Cortex of kidney (tissue), 1 donor: ENCODE measurements around the gene RFTN1.

ENCODE experiments used
- DNase-seq: peaks from one replicate; lab custom pipeline; 2025; lab: John Stamatoyannopoulos, UW

The RFTN1 gene, protein sequence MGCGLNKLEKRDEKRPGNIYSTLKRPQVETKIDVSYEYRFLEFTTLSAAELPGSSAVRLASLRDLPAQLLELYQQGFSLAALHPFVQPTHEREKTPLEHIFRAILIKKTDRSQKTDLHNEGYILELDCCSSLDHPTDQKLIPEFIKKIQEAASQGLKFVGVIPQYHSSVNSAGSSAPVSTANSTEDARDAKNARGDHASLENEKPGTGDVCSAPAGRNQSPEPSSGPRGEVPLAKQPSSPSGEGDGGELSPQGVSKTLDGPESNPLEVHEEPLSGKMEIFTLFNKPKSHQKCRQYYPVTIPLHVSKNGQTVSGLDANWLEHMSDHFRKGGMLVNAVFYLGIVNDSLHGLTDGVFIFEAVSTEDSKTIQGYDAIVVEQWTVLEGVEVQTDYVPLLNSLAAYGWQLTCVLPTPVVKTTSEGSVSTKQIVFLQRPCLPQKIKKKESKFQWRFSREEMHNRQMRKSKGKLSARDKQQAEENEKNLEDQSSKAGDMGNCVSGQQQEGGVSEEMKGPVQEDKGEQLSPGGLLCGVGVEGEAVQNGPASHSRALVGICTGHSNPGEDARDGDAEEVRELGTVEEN

DNA sequence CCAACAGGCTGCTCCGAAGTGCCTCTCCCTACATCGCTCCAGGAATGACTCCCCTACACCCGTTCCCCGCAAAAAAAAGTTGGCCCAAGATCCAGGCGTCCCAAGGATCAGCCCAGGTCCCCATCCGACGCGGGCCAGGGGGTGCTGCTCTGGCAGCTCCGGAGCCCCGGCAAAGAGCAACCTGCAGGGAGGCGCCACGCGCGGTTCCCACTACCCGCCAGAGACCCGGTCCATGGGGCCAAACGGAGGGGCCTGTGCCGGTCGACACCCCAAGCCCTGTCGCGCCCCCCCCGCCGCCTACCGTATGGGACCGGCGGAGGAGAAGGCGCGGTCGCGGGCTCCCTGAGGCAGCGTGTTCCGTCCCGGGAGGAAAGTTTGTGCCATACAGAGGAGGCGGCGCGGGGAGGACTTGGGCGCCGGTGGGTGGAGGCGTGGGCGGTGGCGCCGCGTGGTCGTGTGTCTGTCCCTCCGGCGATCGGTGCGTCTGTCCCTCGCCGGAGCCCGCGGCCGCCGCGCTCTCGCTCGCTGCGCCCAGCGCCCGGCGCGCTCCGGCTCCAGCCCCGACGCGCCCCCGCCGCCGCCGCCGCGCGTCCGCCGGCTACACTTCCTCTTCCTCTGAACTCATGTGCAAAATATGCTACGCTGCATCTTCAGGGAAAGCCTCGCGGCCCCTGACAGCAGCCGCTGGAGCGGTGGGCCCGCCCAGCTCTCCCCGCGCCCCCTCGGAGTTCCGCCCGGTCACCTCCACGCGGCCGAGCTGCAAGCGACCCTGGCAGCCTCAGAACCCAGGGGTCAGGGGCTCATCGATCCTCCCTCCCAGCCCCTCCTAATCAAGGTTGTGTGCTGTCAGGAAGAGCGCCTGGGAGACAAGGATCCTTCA is at the start of gene RFTN1:
Gene RFTN1, minus strand, starts transcription at position 559 of the 880 bp plus-strand sequence. CDS start 19,830 bp downstream, outside the sequence.
- DNase-seq, result no peak

DNA sequence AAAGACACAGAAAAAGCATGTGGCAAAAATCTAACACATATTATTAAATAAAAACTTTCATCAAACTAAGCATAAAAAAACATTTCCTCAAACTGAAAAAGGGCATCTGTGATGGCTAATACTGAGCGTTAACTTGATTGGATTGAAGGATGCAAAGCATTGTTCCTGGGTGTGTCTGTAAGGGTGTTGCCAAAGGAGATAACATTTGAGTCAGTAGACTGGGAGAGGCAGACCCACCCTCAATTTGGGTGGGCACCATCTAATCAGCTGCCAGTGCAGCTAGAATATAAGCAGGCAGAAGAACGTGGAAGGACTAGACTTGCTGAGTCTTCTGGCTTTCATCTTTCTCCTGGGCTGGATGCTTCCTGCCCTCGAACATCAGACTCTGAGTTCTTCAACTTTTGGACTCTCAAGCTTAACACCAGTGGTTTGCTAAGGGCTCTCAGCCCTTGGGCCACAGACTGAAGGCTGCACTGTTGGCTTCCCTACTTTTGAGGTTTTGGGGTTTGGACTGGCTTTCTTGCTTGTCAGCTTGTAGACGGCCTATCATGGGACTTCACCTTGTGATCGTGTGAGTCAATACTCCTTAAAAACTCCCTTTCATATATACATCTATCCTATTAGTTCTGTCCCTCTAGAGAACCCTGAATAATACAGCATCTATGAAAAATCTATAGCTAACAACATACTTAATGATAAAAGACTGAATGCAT is 46.3 kb upstream of the RFTN1 start:
- no peak for DNase-seq

DNA sequence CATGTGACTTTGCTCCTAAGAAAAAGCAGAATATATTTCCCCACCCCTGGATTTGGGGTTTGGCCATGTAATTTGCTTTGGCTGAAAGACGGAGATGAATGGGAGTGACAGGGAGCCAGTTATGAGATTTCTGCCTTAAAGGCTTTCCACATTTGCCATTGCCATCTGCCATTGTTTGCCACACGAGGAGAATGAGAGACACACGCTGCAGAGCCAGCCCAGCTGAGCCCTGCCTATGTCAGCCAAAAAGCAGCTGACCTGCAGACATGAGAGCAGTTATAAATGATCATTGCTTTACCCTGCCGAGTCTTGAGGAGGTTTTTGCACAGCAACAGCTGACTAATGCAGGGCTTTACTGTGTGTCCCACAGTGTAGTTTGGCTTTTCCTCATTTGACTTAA is 40.6 kb upstream of the RFTN1 start:
- DNase-seq, result no peak

DNA sequence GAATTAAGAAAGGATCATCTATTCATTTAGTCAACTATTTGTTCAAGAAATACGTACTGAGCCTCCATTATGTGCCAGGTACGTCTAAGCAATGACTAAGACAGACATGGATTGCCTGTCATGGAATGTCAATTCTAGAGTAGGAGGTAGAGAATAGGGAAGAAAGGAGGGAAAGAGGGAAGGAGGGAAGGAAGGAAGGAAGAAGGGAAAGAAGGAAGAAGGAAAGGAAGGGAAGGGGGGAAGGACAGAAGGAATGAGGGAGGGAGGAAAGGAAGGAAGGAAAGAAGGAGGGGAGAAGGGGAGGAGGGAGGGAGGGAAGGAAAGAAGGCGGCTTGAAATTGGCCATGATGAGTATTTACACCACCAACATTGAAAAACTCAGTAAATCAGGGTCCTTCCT is 39.3 kb upstream of the RFTN1 start:
- DNase-seq, result no peak

DNA sequence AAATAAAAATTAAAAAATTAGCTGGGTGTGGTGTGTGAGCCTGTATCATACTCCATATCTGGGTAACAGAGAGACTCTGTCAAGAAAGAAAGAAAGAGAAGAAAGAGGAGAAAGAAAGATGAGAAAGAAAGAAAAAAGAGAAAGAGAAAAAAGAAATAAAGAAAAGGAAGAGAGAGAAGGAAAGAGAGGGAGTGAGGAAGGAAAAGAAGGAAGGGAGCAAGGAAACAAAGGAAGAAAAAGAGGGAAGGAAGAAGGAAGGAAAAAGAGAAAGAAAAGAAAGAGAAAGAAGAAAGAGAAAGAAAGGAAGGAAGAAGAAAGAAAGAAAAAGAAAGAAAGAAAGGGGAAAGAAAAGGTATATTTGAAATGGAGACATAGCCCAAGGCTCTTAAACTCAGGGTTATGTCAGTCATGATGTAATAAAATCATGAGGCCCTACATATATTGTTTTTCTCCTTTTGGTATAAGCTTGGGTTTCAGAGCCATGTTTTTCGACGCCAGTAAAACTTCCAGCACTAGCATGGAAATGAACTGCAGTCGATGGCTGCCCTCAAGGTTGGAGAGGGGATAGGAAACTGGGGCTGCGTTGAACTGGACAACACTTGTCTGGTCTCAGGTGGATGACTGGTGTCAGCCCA is 38.0 kb upstream of the RFTN1 start:
- DNase-seq, result no peak

DNA sequence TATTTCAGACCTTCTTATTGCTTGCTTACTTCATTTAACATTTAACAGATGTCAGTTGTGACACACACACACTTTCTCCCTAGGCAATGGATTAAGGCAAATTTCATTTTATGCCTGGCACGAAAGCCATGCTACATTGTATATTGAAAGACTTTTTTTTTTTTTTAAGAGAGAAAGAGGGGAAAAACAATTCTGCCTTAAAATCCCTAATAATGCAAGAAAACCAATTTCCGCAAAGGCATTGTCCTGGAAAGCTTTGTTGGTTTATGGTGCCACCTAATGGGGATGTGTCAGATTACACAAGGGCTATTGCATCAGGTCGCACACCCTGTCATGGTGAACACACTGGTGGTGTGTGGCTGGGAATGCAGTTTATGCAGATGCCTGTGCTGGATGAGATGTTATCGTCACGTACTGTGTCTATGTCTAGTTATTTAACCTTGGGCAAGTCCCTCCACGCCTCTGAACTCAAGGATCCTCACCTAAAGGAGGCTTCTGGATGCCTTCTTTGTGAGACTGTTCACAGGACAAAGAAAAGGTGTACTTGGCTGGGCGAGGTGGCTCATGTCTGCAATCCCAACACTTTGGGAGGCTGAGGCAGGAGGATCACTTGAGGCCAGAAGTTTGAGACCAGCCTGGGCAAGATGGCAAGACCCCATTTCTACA is 37.3 kb upstream of the RFTN1 start:
- no peak for DNase-seq

DNA sequence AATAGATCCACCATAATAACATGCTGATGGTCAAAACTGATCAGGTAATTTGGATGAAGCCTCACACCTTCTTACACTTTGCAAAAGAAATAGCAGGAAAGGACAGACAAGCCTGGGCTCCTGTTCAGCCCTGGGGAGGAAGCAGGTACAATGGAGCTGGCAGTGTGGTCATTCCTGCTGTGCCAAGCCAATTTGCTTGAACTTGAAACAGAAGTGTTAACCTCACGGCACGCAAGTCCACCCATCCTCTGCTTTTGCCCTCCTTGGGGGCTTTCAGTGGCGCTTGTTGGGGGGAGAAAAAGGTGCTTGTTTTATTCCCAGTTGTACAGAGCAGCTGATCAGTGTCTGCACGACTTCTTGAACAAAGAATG is 36.8 kb upstream of the RFTN1 start:
- DNase-seq, result no peak

DNA sequence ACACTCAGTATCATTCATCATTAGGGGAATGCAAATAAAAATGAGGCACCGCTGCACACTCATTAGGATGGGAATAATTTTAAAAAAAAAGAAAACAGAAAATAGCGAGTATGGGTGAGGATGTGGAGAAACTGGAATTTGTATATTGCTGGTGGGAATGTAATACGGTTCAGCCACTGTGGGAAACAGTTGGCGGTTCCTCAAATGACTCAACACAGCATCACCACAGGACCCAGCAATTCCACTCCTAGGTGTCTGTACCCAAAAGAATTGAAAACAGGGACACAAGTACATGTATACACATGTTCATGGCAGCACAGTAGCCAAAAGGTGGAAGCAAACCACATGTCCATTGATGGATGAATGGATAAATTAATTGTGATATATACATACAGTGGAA is 35.2 kb upstream of the RFTN1 start:
- no peak for DNase-seq

DNA sequence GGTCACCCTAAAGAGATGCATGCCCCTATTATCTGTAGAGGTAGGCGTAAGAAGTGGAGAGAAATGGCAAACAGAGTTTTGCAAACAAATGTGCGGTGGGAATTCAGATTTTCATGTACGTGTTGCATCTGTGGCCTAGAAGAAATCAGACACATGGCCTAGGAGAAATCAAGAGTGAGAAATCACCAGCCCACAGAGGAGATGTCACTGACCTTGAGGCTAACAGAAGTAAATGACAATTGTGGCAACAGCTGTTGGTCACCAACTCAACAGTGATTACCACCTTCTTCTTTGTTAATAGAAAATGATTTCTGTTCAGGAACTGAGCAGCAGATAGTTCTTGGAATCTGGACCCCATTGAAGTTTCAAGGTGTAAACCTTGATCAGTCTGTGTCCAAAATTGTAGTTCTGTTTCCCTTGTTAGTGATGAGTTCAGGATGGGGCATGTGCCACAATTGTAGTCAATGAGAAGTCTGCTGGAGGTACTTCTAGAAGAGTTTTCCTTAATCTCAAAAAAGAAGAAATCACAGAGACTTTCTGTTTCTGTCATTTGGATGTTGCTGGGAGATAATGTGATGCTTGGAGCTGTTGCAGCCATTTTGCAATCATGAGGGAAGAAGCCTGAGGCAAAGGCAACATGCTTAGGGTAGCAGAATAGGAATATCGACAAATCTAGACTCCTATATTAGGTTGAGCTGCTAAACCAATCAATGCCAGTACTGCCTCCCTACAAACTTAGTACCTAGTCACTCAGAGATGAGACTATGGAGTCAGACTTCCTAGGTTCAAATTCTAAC is 34.3 kb upstream of the RFTN1 start:
- no peak for DNase-seq

DNA sequence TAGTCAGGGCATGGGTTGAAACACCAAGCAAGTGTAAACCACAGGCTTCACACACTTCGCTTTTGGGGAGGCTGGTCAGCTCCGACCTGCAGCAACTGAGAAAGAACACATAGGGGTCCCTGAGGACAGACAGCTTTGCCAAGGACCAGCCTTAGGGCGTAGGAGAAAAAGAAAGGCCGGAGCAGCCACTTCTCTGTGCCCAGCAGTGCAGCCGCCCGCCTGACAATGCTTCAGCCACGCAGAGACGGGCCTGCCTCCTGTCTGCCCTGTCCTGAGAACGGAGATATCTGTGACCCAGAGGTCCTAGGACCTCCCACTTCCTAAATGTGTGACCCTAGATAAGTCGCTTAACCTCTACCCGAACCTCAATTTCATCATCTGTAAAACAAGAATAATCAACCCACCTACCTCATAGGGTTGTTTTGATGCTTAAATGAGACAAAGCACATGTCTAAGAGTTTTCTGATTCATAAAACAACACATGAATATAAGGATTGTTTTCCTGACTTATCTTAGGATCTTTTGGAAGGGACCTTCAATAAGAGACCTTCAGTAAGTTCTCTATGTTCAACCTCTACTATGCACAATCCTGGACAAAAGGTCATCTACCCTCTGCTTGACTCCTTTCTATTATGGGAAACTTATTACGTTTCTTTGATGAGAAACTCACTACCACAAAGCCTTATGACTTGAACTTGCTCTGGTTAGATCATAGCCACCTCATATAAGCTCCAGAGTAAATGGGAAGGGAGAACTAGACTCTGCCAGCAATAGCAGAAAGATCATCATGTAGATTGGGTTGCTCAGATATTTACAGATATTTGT is 32.9 kb upstream of the RFTN1 start:
- no peak for DNase-seq

DNA sequence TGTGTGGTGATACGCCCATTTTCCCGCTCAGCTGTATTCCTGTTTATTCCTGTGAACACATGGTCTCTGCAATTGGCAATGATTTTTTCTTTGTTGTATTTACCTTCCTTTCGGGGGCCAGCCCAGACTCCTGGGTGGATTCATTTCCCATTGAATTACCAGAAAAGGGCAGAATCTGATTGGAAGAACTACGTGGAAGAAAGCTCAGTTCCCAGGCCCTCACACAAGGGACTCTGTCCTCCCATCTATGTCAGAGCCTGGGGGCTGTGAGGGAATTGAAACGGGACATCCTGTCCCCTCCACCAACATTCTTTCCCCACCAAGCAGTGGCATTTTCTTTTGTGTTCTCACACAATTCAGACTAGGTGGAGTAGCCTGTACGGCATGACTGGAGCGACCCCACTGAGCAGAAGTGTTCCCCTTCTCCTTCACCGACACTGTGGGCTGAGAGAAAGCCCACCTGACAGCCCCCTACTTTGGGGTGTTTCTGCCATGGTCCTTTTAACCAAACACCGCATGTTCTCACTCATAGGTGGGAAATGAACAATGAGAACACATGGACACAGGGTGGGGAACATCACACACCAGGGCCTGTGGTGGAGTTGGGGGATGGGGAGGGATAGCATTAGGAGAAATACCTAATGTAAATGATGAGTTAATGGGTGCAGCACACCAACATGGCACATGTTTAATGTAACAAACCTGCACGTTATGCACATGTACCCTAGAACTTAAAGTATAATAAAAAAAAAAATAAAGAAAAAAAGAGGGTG is 32.1 kb upstream of the RFTN1 start:
- no peak for DNase-seq

DNA sequence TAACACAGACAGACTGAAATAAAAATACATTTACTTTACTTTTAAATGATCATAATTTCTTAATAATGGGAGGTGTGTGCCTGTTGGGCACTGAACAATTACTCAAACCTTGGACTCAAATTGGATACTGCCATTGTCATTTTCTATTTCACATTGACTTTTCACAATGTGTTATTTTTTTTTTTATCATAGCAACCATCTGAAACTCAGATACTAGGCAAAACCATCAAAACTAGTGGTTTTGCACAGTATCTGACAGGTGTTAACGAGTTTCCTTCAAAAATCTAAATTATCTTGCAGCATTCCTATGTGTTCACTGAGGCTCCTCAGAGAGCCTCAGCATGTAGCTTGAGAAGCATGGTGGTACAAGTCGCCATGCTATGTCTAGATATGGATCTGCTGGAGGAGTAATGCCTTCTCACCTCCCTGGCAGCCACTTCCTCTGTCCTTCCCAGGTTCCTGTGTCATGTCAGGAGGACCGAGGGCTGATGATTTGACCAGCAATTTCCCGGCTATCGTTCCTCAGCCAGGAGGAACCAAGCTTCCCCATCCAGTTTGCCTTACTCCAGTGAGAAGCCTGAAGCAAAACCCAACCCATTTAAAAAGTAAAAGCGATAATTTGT is 29.9 kb upstream of the RFTN1 start:
- DNase-seq, result no peak

DNA sequence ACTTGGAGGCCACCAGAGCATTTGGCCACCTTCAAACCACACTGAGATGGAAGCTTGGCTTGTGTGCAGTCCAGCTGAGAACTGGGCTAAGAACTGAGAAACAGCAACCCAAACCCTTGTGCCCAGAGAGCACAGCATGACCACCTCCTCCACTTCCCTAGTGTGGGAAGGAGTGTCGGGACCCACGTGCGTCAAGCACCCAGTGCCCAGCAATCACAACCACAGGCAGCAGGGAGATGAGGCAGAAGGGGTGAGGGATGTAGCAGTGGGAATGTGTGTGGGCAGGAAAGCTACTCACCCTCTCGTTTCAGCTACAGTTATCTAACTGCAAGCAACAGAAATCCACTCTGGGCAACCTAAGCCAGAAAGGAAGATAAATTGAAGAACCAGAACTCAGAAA is 25.0 kb upstream of the RFTN1 start:
- DNase-seq, result no peak

DNA sequence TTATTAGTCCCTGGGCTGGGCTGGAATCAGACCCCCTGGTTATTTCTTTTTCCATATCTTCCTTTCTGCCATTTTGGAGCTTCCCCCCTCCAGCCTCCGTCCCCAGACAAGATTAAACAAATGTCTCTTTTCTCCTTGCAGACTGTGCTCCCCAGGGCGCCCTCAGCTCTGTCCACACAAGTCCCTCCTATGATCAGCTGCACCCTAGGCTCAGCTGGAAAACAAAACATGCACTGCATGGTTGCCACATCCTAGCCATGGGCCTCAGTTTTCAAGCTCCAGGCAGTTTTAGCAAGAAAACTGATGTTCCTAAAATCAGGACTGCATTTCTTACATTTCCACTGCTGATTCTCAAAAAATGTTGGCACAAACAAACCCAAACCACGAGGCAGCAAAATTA is 23.5 kb upstream of the RFTN1 start:
- no peak for DNase-seq

DNA sequence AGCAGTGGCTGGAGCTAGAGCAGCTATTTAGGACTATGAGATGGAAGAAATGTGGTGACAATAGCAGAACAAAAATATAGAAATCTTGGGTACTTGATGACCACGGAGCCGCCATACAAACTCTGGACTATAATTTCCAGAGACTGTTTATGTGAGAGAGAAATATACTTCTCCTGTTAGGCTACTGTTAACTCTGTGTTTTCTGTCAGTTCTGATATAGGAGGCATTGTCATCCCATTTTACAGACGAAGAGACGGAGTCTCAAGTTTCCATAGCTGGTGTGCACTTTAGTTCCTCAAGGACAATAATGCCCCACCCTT is 22.8 kb upstream of the RFTN1 start:
- no peak for DNase-seq

DNA sequence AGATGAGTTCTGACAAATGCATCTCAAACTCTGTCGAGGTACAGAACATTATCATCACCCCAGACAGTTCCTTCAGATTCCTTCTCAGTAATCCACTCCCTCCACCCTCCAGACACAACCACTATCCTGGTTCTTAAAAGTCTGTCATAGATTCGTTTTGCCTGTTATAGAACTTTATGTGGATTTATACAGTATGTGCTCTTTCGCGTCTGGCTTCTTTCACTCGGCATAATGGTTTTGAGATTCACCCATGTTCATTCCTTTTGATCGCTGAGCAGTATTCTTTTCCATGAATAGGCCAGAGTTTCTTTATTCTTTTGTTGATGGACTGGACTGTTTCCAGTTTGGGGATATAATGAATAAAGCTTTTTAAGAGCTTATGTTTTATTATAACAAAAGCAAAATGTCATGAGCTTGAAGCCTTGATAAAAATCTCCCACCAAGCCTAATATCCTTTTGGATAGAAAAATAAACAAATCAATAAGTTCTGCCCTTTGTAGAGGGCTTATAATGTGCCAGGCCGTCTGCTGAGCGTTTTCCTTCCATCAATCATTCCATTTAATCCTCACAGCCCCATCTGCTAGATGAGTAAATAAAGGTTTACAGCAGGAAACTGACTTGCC is 21.3 kb upstream of the RFTN1 start:
- no peak for DNase-seq

DNA sequence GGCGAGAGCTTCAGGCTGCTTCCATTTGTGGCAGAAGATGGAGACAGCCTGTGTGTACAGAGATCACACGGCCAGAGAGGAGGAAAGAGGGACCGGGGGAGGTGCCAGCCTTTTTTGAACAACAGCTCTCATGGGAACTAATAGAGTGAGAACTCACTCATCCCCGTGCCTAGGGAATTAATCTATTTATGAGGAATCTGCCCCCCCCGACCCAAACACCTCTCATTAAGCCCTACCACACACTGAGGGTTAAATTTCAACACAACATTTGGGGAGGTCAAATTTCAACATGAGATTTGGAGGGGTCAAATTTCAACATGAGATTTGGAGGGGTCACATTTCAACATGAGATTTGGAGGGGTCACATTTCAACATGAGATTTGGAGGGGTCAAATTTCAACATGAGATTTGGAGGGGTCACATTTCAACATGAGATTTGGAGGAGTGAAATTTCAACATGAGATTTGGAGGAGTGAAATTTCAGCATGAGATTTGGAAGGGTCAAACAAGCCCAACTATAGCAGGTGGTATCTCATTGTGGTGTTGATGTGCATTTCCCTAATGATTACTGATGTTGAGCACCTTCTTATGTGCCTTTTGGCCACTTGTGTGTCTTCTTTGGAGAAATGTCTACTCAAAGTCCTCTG is 20.6 kb upstream of the RFTN1 start:
- no peak for DNase-seq
